DLD1 (cell line): ENCODE data around the gene ELMO1.

Experiments
- in situ Hi-C: cut with HindIII; loops from 2 replicates; pipeline ENCODE4 v1.10.0; 2017; ENCODE audit warnings: low sequenced_read_pairs

Gene ELMO1

GRCh38 chr7:37352251-37352880 is 96.3 kb downstream of the ELMO1 start:
- in situ Hi-C loops, result no loop called here

GRCh38 chr7:37351716-37352115 is 96.9 kb downstream of the ELMO1 start:
- in situ Hi-C loops, result no loop called here

- in situ Hi-C loops, result no loop called here
These were observed 98.6 kb downstream of the ELMO1 start for GRCh38 chr7:37349979-37350590.

- in situ Hi-C loops, result no loop called here
These were observed 99.7 kb downstream of the ELMO1 start for GRCh38 chr7:37348982-37349381.

- in situ Hi-C loops, result no loop called here
These were observed 101.9 kb downstream of the ELMO1 start for GRCh38 chr7:37346761-37347160.

GRCh38 chr7:37344886-37345579 is 103.6 kb downstream of the ELMO1 start:
- in situ Hi-C loops, result no loop called here

- in situ Hi-C loops, result no loop called here
These were observed 105.8 kb downstream of the ELMO1 start for GRCh38 chr7:37342688-37343471.

GRCh38 chr7:37342176-37342687 is 106.4 kb downstream of the ELMO1 start:
- in situ Hi-C loops, result no loop called here

- in situ Hi-C loops, result no loop called here
These were observed 107.5 kb downstream of the ELMO1 start for GRCh38 chr7:37341033-37341630.

GRCh38 chr7:37338966-37339365 is 109.7 kb downstream of the ELMO1 start:
- in situ Hi-C loops, result no loop called here

GRCh38 chr7:37337522-37337921 is 111.1 kb downstream of the ELMO1 start:
- in situ Hi-C loops, result no loop called here

- in situ Hi-C loops, result no loop called here
These were observed 112.4 kb downstream of the ELMO1 start for GRCh38 chr7:37336259-37336658.

GRCh38 chr7:37333075-37333474 is 115.6 kb downstream of the ELMO1 start:
- in situ Hi-C loops, result no loop called here

- in situ Hi-C loops, result no loop called here
These were observed 116.2 kb downstream of the ELMO1 start for GRCh38 chr7:37332243-37333016.

GRCh38 chr7:37330775-37331174 is 117.9 kb downstream of the ELMO1 start:
- in situ Hi-C loops, result no loop called here

- in situ Hi-C loops, result no loop called here
These were observed 118.7 kb downstream of the ELMO1 start for GRCh38 chr7:37329940-37330339.

- in situ Hi-C loops, result no loop called here
These were observed 121.4 kb downstream of the ELMO1 start for GRCh38 chr7:37327288-37327687.

- in situ Hi-C loops, result no loop called here
These were observed 124.7 kb downstream of the ELMO1 start for GRCh38 chr7:37323966-37324365.

- in situ Hi-C loops, result no loop called here
These were observed 125.8 kb downstream of the ELMO1 start for GRCh38 chr7:37322831-37323230.

- in situ Hi-C loops, result no loop called here
These were observed 127.7 kb downstream of the ELMO1 start for GRCh38 chr7:37320848-37321468.
